Lower leg skin (tissue), 4 donors: ENCODE measurements around the gene TMEM129. TPM values are rescaled to one million over a fixed set of nuclear protein-coding genes. Genes with fewer than 3 reads are reported as not detected.
A peak's percentile ranks its signal among the peaks of the same experiment; 100 is the strongest.

Experiments used
- DNase-seq, 2 donors: peaks; one replicate each; pipeline ENCODE4 v3.0.0-alpha.2; 2019; ENCODE audit warnings: low spot score in 2 of 2
- H3K4me3 ChIP-seq: fragments of 200-600 bp; sonication (generic); 2 replicates; pipeline ENCODE4 v1.5.1; 2017; ENCODE audit warnings: mild to moderate bottlenecking, low read depth; ENCODE audit not compliant: poor library complexity, severe bottlenecking
- CTCF ChIP-seq, 3 donors: fragments of 450-650 bp; IDR thresholded peaks; one replicate each; pipeline ENCODE4 v1.5.1; 2016; ENCODE audit warnings: antibody characterized with exemption in 3 of 3, mild to moderate bottlenecking in 3 of 3, moderate library complexity in 2 of 3
- POLR2A ChIP-seq, 2 donors: fragments of 450-650 bp; IDR thresholded peaks; one replicate each; pipeline ENCODE4 v1.6.1; 2016 to 2017; ENCODE audit warnings: antibody characterized with exemption in 2 of 2, mild to moderate bottlenecking in 1 of 2, moderate library complexity in 1 of 2
- WGBS, 2 donors: methylation state at CpG; one replicate each; pipeline ENCODE4 v1.1.5; 2018; 5-methylcytosine and 5-hydroxymethylcytosine counted together
- intact Hi-C: fragments of 100-400 bp; cut with DNase I; formaldehyde crosslinking; loops from one replicate; pipeline ENCODE4 v1.15.0; 2023; ENCODE audit warnings: low total_unique reads
- total RNA-seq, 4 donors: library from RNA; depleted of rRNA; stranded (reverse); fragments of >200 nt; gene quantifications; one replicate each; pipeline ENCODE4 v1.1.0, GENCODE V29; 2016

Gene TMEM129
- total RNA-seq, 4 donors from 2014 or later, result 31.0 to 62.0 (median 57.6) TPM

GRCh38 chr4:1693131-1693896, 27.8 kb downstream of the TMEM129 start:
- no peak overlapping the region for H3K4me3 ChIP-seq
- peak in 1 of 2 donors; percentile 59 for DNase-seq
- intact Hi-C loops, result loop anchor here (5.0 kb wide), 1 partner anchor 34 kb away; no protein-coding TSS in a partner anchor
- 35 to 37% methylated on average over 7 of the region's 7 CpGs for WGBS, 2 donors
- TF ChIP-seq POLR2A (IDR thresholded peaks at IDR 0.05) (no peak), CTCF (IDR thresholded peaks at IDR 0.05) (peak in 1 of 3 donors; percentile 73)

GRCh38 chr4:1691737-1692373, 29.3 kb downstream of the TMEM129 start:
- H3K4me3 ChIP-seq, result no peak overlapping the region
- no peak for TF ChIP-seq POLR2A (IDR thresholded peaks at IDR 0.05)
- TF ChIP-seq CTCF (IDR thresholded peaks at IDR 0.05), result no peak
- no peak for DNase-seq
- WGBS, 2 donors, result 80 to 82% methylated on average over 9 of the region's 9 CpGs
- intact Hi-C loops, result loop anchor here (5.0 kb wide), 1 partner anchor 35 kb away; no protein-coding TSS in a partner anchor

GRCh38 chr4:1690698-1691097, 30.4 kb downstream of the TMEM129 start:
- no peak for DNase-seq
- H3K4me3 ChIP-seq, result no peak overlapping the region
- TF ChIP-seq CTCF (IDR thresholded peaks at IDR 0.05), result no peak
- no peak for TF ChIP-seq POLR2A (IDR thresholded peaks at IDR 0.05)
- intact Hi-C loops, result loop anchor here (5.0 kb wide), 1 partner anchor 37 kb away; no protein-coding TSS in a partner anchor
- WGBS, 2 donors, result 97 to 100% methylated on average over 3 of the region's 3 CpGs

DNA sequence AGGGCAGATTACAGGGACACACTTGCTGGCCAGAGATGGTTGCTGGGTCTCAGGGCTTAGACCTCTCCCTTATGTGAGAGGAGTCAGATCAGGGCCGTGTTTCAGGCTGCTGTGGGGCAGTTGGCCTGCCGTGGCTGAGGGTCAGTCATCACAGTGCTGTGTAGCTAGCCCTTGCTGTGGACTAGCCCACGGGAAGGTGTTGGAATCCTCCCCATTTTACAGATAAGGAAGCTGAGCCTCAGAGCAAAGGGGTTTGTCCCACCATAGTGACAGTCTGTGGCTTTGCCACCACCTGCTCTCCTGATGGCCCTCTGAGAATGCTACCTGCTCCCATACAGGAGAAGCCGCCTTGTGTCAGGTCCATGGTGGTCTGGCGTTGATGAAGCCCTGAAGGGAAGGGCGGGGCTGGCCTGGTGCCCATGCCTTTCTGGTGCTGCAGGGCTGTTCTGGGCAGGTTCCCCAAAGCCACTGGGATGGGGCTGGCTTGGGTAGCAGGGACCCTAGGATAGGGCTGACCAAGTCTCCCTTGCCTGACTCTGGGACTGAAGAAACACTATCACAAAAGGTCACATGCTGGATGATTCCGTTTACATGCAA, 34.6 kb downstream of the TMEM129 start:
- H3K4me3 ChIP-seq, result no peak overlapping the region
- DNase-seq, result no peak
- WGBS, 2 donors, result 47 to 52% methylated on average over 7 of the region's 7 CpGs
- intact Hi-C loops, result no loop called here
- TF ChIP-seq POLR2A (IDR thresholded peaks at IDR 0.05) (no peak), CTCF (IDR thresholded peaks at IDR 0.05) (no peak)

GRCh38 chr4:1685235-1686150, 35.6 kb downstream of the TMEM129 start:
- TF ChIP-seq CTCF (IDR thresholded peaks at IDR 0.05), result no peak
- no peak for TF ChIP-seq POLR2A (IDR thresholded peaks at IDR 0.05)
- 78 to 84% methylated on average over 13 to 22 of the region's 23 CpGs for WGBS, 2 donors
- intact Hi-C loops, result no loop called here
- no peak overlapping the region for H3K4me3 ChIP-seq
- DNase-seq, result no peak
